ENCODE measurements around the gene TMEM191C.
"Not testable (repeated sequence)": the region's sequence is repeated elsewhere in the genome, so short reads cannot be mapped to it uniquely, and the experiment has no call there.

TMEM191C gene

DNA sequence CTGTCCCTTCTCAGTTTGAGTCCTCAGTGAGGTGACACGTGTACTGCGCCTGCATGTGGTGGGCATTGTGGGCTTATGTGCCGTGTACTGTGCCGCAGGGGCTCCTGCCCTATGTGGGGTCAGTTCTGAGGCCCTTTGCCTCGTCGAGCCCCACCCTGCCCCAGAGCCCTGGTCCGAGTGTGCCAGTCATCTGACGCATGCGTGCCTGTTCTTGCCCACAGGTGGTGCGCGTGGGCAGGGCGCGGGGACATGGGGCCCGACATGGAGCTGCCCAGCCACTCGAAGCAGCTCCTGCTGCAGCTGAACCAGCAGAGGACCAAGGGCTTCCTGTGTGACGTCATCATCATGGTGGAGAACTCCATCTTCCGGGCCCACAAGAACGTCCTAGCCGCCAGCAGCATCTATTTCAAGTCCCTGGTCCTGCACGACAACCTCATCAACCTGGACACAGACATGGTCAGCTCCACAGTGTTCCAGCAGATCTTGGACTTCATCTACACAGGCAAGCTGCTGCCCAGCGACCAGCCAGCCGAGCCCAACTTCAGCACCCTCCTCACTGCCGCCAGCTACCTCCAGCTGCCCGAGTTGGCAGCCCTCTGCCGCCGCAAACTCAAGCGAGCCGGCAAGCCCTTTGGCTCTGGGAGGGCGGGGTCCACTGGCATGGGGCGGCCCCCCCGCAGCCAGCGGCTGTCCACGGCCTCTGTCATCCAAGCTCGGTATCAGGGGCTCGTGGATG lies 22.3 kb upstream of the TMEM191C start:
- no peak for DNase-seq (ENCODE audit: low read depth, low spot score)
- no peak overlapping the region for H3K4me3 ChIP-seq (ENCODE audit: low read length)

- H3K4me3 ChIP-seq (ENCODE audit: low read length) = no peak overlapping the region
- no peak for DNase-seq (ENCODE audit: low read depth, low spot score)
Measured at GRCh38 chr22:21445437-21446127, 21.6 kb upstream of the TMEM191C start.

- H3K4me3 ChIP-seq (ENCODE audit: low read length) = no peak overlapping the region
- DNase-seq (ENCODE audit: low read depth, low spot score) = no peak
Measured at GRCh38 chr22:21446128-21446826, 20.9 kb upstream of the TMEM191C start.

- DNase-seq (ENCODE audit: low read depth, low spot score) = no peak
- no peak overlapping the region for H3K4me3 ChIP-seq (ENCODE audit: low read length)
Measured at GRCh38 chr22:21446827-21447690, 20.1 kb upstream of the TMEM191C start.

DNA sequence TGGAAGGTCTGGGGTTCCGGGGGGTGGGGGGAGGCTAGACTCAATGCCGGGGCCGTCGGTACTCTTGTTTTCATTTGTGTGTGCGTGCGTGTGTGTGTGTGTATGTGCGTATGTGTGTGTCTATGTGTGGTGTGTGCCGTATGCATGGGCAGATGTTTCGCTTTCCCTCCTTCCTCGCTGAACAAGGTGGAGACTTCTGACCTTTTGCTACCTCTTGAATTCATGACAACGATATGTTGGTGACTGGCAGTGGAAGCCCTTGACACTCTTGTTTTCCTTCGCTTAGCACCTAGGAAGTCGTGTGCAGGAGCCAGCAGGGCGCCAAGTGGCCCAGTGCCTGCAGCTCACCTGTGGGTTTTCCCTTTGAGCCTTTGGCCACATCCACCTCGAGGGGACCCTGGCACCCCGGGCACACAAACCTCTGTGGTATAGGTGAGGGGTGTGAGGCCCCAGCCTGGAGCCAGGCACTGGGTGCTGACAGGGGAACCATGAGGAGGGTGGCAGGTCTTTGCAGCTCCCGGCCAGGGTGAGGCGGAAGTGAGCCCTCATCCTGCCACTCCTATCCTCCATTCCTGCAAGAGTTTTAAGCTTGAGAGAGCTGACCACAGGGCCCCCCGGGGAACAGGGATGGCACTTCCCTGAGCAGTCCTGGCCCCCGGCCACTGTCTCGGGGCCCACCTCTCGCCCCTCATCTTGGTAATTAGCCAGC lies 19.3 kb upstream of the TMEM191C start:
- no peak for DNase-seq (ENCODE audit: low read depth, low spot score)
- no peak overlapping the region for H3K4me3 ChIP-seq (ENCODE audit: low read length)

GRCh38 chr22:21448627-21449416 lies 18.4 kb upstream of the TMEM191C start:
- no peak for DNase-seq (ENCODE audit: low read depth, low spot score)

GRCh38 chr22:21449531-21450319 lies 17.5 kb upstream of the TMEM191C start:
- DNase-seq (ENCODE audit: low read depth, low spot score) = no peak
- no peak overlapping the region for H3K4me3 ChIP-seq (ENCODE audit: low read length)

More at GRCh38 chr22:21448627-21449416, 18.4 kb upstream of the TMEM191C start:
- no peak overlapping the region for H3K4me3 ChIP-seq (ENCODE audit: low read length)

- no peak for DNase-seq (ENCODE audit: low read depth, low spot score)
- H3K4me3 ChIP-seq (ENCODE audit: low read length) = no peak overlapping the region
Measured at GRCh38 chr22:21450320-21450831, 16.8 kb upstream of the TMEM191C start.

GRCh38 chr22:21450858-21451353 lies 16.3 kb upstream of the TMEM191C start:
- no peak overlapping the region for H3K4me3 ChIP-seq (ENCODE audit: low read length)
- DNase-seq (ENCODE audit: low read depth, low spot score) = no peak

GRCh38 chr22:21451545-21452520 lies 15.4 kb upstream of the TMEM191C start:
- DNase-seq (ENCODE audit: low read depth, low spot score) = no peak
- no peak overlapping the region for H3K4me3 ChIP-seq (ENCODE audit: low read length)

- not testable (repeated sequence) for DNase-seq (ENCODE audit: low read depth, low spot score); H3K4me3 ChIP-seq (ENCODE audit: low read length)
Measured at GRCh38 chr22:21452666-21453065, 14.5 kb upstream of the TMEM191C start.

DNA sequence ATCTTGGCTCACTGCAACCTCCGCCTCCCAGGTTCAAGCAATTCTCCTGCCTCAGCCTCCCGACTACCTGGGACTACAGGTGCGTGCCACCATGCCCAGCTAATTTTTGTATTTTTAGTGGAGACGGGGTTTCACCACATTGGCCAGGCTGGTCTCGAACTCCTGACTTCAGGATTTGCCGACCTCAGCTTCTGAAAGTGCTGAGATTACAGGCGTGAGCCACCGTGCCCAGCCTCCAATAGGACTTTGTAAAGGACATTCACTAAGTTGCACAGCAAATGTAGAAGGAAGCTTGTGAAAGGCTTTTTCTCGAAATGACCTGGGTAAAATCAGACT lies 12.2 kb upstream of the TMEM191C start:
- H3K4me3 ChIP-seq (ENCODE audit: low read length); DNase-seq (ENCODE audit: low read depth, low spot score): not testable (repeated sequence)

GRCh38 chr22:21455334-21456089 lies 11.7 kb upstream of the TMEM191C start:
- no peak overlapping the region for H3K4me3 ChIP-seq (ENCODE audit: low read length)
- no peak for DNase-seq (ENCODE audit: low read depth, low spot score)

GRCh38 chr22:21457023-21457787 lies 10.0 kb upstream of the TMEM191C start:
- no peak overlapping the region for H3K4me3 ChIP-seq (ENCODE audit: low read length)
- DNase-seq (ENCODE audit: low read depth, low spot score) = no peak
